Measurements from ENCODE around the gene CCNT2.

DNA sequence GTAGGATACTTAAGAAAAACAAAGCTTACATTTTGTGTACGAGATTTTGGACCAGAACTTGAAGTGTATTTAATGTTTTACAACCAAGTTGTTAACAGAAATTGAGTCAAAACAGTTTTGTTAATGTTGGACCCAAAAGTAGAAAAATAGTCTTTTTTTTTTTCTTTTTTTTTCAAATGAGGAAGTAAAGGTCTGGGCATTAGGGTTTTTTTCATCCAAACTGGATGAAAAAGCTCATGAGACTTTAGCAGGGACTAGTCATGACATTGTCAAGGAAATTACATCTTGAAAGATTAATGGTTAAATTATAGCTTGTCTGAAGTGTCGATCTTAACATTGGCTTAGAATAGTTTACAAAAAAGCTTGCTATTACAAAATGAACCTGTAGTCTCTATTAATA lies 32.3 kb downstream of the CCNT2 start:
- TF ChIP-seq, protein P1, sequence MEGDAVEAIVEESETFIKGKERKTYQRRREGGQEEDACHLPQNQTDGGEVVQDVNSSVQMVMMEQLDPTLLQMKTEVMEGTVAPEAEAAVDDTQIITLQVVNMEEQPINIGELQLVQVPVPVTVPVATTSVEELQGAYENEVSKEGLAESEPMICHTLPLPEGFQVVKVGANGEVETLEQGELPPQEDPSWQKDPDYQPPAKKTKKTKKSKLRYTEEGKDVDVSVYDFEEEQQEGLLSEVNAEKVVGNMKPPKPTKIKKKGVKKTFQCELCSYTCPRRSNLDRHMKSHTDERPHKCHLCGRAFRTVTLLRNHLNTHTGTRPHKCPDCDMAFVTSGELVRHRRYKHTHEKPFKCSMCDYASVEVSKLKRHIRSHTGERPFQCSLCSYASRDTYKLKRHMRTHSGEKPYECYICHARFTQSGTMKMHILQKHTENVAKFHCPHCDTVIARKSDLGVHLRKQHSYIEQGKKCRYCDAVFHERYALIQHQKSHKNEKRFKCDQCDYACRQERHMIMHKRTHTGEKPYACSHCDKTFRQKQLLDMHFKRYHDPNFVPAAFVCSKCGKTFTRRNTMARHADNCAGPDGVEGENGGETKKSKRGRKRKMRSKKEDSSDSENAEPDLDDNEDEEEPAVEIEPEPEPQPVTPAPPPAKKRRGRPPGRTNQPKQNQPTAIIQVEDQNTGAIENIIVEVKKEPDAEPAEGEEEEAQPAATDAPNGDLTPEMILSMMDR (IDR thresholded peaks at IDR 0.05): no peak
- no peak for TF ChIP-seq POLR2A (IDR thresholded peaks at IDR 0.05)
